ENCODE results near the gene RIMBP2.
"Not testable (repeated sequence)": the region's sequence is repeated elsewhere in the genome, so short reads cannot be mapped to it uniquely, and the experiment has no call there.

RIMBP2 gene

GRCh38 chr12:130651188-130651959, 64.7 kb downstream of the RIMBP2 start:
- H3K4me3 ChIP-seq (ENCODE audit: control insufficient read depth, low read depth, low read length): no peak overlapping the region
- no peak for DNase-seq (ENCODE audit: low read depth)
- no peak for TF ChIP-seq CTCF (conservative IDR thresholded peaks at IDR 0.05; ENCODE audit: control insufficient read depth, insufficient read depth, low read depth, low read length)

- DNase-seq (ENCODE audit: low read depth): no peak
- no peak for TF ChIP-seq CTCF (conservative IDR thresholded peaks at IDR 0.05; ENCODE audit: control insufficient read depth, insufficient read depth, low read depth, low read length)
- no peak overlapping the region for H3K4me3 ChIP-seq (ENCODE audit: control insufficient read depth, low read depth, low read length)
These were observed 66.0 kb downstream of the RIMBP2 start for GRCh38 chr12:130650131-130650530.

GRCh38 chr12:130649101-130650045, 66.7 kb downstream of the RIMBP2 start:
- DNase-seq (ENCODE audit: low read depth): no peak
- no peak overlapping the region for H3K4me3 ChIP-seq (ENCODE audit: control insufficient read depth, low read depth, low read length)
- TF ChIP-seq CTCF (conservative IDR thresholded peaks at IDR 0.05; ENCODE audit: control insufficient read depth, insufficient read depth, low read depth, low read length): no peak

- no peak for TF ChIP-seq CTCF (conservative IDR thresholded peaks at IDR 0.05; ENCODE audit: control insufficient read depth, insufficient read depth, low read depth, low read length)
- no peak for DNase-seq (ENCODE audit: low read depth)
- H3K4me3 ChIP-seq (ENCODE audit: control insufficient read depth, low read depth, low read length): no peak overlapping the region
These were observed 68.3 kb downstream of the RIMBP2 start for GRCh38 chr12:130647814-130648213.

GRCh38 chr12:130646716-130647370, 69.3 kb downstream of the RIMBP2 start:
- DNase-seq (ENCODE audit: low read depth): no peak
- no peak overlapping the region for H3K4me3 ChIP-seq (ENCODE audit: control insufficient read depth, low read depth, low read length)
- TF ChIP-seq CTCF (conservative IDR thresholded peaks at IDR 0.05; ENCODE audit: control insufficient read depth, insufficient read depth, low read depth, low read length): no peak

- not testable (repeated sequence) for DNase-seq (ENCODE audit: low read depth); H3K4me3 ChIP-seq (ENCODE audit: control insufficient read depth, low read depth, low read length)
These were observed 69.9 kb downstream of the RIMBP2 start for GRCh38 chr12:130646191-130646590.

All from fibroblast of mammary gland (primary cell).